Dermis blood vessel endothelial cell (primary cell): ENCODE data around the gene PIH1D1. TPM values are rescaled to one million over a fixed set of nuclear protein-coding genes. Genes with fewer than 3 reads are reported as not detected.

Experiments used
- DNase-seq: peaks from one replicate; pipeline ENCODE4 v3.0.0; 2010
- total RNA-seq: library from RNA; depleted of rRNA; stranded (reverse); fragments of >200 nt; gene quantifications from 2 replicates; pipeline ENCODE4 v1.2.3, GENCODE V29; 2014

PIH1D1 gene
- total RNA-seq, 1 donor from 2014 or later = 169 TPM

DNA sequence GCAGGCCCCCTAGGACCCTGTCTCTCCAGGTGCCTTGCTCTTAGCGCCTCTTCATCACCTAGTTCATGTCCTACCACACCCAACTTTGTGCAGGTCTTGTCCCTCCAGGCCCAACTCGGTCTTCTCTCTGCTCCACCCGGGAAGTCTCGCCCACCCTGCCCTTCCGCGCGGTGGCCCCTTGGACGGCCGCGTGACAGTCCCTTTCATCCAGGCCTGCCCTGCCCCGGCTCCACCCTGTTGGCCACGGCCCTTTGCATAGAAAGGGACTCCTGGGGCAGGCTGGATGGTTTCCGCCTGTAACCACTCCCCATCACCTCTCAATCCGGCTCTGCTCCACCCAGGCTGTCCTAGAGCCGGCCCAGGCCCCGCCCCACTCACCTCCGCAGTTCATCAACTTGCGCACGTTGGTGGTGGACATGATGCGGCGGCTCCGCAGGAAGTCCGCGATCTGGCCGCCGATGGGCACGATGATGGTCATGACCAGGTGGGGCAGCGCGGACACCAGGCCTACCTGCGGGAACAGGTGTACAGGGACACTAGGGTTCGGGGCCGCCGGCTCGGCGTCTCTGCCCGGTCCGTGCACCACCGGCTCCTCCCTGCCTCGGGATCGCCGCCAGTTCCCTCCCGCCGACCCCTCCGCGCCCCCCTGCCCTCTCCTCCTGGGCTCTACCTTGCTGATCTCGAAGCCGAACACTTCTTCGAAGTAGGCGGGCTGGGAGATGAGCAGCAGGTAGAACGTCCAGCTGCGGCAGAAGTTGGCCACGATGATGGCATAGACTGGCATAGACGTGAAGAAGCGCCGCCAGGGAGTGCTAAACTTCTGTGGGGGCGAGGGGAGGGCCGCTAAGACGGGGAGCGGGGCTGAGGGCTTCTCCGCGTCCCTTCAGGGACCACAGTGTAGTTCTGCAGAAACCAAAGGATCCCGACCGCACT, 19.2 kb downstream of the PIH1D1 start:
- no peak for DNase-seq

DNA sequence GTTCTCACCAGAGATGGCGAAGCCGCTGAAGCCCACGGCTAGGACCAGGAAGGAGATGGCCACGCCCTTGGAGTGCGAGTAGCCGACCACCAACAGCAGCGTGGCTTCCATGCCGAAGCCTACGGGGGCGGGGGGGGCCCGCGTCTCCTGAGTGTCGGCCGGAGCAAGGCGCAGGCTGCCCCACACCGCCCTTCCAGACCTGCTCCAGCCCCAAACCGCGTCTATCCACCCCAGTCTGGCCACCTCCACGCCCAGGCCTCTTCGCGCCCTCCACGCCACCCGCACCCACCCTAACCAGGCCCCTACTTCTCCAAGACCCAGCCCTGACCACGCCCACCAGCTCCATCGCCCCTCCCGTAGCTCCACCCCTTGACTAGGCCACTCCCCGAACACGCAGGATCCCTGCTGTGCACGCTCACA, 20.3 kb downstream of the PIH1D1 start:
- DNase-seq = no peak

DNA sequence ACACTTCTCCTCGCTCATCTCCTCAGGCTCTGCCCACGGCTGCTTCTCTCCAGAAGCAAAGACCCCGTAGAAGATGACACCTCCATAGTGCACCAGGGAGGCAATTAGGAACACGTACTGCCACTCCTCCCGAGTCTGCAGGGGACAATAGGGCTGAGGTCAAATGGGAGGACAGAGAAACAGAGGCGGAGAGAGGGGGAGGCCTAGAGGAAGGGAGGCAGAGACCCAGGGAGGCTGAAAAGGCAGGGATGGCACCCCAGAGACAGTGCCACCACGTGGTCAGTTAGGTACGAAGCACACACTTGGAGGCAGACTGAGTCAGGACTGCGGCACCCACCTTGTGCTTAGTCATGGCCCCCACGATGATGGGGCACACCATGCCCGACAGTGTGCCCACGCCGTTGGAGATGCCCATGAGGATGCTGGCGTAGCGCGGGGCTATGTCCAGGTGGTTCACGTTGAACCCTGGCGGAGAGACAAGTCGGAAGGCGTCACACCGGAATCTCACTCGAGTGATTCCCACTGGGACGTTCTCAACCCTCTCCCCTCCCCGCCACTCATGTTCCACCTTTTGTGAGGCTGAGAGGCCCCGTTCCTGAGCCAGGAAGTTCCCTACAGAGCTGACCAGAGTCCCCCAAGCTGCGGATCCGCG, 20.8 kb downstream of the PIH1D1 start:
- peak; percentile 28 for DNase-seq

DNA sequence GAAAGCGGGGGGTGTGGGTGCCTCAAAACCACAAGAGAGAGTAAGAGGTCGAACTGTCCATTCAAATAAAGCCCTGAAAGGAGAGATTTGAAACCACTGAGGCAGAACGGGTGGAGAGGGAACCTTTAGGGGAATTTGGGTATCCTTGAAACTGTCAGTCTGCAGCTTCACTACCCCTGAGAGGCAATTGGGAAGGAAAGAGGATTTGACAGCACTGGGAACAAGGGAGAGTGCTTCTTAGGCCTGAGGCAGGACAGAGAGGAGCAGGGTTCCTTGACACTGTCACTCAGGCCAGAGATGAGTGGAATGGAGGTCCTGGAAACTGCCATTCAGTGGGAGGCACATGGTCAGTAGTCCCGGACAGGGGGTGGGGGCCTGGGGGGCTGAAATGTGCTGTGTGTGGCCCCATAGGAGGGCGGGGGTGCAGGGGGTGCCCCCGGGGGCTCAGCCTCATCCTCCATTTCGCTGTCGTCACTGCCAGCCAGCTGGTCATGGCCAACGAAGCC, 21.4 kb downstream of the PIH1D1 start:
- DNase-seq = no peak

DNA sequence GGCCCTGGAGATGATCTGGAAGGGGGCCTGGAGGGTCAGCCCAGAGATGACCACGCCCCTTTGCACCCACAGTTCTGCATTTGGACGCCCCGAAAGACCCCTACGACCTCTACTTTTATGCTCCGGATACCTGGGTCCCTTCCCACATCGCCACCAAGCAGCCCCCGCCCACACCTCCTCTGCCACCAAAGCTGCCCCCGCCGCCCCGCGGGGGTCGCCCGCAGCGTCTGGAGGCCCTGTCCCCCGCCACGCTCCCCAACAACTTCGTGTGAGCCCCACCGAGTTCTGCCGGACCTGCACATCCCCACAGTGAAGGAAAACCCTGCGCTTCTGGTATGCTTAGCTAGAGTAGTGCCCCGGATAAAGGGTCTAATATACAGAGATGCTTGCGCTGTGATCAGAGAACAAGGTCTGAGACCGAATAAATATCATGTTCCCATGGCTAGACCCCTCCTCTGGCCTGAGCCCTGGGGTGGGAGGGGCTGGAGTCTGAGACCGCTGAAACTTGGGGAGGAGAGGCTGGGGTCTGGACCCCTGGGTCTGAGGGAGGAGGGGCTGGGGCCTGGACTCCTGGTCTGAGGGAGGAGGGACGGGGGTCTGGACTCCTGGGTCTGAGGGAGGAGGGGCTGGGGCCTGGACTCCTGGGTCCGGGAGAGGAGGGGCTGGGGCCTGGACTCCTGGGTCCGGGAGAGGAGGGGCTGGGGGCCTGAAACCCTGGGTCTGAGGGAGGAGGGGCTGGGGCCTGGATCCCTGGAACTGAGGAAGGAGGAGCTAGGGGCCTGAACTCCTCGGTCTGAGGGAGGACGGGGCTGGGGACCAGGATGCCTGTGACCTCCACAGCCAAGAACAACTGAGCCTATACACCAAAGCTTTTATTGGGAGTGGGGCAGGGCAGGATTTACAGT, 22.8 kb downstream of the PIH1D1 start:
- DNase-seq = no peak

DNA sequence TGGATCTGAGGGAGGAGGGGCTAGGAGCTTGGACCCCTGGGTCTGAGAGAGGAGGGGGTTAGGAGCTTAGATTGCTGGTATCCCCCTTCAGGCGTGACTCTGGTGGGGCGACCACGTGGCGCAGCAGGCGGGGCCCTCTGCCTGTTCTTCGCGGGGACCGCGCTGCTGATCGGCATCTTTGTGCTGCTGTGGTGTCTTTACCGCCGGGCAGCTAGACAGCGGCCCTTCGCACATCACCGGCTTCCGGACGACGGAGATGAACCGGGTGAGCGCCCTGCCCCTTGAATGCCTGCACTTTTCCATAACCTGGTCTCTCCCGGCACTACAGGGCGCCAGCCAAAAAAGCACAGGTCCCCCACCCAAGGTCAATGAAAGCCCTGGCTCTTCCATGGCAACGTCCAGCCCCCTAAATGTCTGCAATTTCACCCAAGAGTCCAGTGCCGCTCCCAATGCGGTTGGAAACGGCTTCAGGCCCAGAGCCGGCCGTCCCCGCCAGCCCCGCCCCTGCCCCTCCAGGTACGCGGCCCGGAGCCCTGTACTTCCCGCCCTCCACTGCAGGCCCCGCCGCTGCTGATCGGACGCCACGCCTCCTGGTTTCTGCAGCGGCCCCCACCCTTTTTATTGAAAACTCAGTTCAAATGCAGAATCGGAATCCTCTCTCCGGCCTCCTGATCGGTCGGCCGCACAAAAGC, 23.6 kb downstream of the PIH1D1 start:
- DNase-seq = no peak

DNA sequence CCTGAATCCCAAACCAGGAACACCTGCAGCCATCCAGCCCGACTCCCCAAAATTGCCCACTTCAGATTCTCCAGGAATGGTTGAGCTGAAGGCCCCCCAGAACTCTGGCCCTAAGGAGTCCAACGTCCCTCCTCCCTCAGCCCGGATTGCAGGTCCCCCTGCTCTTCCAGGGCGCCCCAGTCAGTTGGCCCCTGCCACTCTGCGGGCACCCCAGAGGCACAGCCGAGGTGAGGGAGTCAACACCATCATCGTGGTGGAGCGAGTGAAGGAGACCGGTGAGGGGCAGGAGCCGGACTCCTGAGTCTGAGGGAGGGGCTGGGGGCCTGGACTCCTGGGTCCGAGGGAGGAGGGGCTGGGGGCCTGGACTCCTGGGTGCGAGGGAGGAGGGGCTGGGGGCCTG, 24.3 kb downstream of the PIH1D1 start:
- DNase-seq = no peak

DNA sequence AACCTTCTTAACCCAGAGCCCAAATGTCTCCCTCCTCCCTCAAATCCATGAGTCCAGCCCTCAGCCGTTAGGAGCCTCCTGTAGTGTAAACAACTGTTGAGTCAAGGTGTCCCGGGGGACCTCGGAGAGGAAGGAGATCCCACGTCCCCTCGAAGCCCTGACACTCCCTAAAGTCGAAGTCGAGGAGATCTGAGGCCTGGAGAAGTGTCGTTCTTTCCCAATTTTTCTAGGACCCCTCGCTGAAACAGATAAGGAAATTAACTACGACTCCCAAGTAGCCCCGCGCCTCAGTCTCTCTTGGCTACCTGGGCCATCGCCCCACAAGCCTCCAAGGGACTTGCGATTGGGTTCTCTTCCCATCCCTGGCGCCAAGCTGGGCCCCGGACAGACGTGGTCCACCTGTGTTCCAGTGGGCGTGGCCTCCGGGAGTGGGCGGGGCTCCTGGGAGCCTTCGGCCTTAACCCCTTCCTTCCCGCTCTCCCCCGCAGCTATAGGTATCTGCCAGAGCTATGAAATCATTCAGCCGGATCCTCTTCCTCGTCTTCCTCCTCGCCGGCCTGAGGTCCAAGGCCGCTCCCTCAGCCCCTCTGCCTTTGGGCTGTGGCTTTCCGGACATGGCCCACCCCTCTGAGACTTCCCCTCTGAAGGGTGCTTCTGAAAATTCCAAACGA, 25.6 kb downstream of the PIH1D1 start:
- no peak for DNase-seq

DNA sequence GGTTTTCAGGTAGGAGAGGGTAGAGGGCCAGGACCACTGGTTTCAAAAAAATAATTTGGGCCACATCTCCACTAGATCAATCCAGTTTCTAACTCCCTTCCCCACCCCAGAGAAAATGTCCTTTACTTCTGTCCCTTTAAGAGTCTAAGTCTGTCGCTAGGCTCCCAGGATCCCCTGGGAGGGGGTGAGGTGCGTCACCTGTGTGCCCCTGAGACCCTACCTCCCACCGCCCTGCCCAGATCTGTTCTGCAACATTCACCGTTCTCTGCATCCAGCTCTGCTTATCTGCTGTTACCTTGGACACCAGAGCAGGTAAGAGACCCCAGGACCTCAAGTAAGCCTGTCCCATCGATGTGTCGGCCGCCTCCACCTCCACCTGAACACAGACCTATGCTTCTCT, 26.4 kb downstream of the PIH1D1 start, which contains the start of gene GFY:
TSS of gene GFY (plus strand) at position 211 of the 400 bp plus-strand sequence. CDS start 1,043 bp downstream, outside the sequence.
- DNase-seq = no peak

DNA sequence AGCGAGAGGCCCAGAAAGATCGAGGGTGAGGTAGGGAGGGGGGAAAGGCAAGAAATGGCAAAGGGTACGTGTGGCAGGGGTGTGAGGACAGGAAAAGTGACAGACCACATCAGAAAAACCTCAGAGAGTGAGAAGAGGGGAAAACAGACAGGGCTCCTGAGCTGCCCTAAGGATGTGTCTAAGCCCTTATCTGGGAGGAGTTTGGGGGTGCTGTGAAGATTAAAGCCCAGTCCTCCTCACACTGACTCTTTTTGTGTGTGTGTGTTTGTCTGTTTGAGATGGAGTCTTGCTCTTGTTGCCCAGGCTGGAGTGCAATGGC, 27.7 kb downstream of the PIH1D1 start:
- DNase-seq = no peak

DNA sequence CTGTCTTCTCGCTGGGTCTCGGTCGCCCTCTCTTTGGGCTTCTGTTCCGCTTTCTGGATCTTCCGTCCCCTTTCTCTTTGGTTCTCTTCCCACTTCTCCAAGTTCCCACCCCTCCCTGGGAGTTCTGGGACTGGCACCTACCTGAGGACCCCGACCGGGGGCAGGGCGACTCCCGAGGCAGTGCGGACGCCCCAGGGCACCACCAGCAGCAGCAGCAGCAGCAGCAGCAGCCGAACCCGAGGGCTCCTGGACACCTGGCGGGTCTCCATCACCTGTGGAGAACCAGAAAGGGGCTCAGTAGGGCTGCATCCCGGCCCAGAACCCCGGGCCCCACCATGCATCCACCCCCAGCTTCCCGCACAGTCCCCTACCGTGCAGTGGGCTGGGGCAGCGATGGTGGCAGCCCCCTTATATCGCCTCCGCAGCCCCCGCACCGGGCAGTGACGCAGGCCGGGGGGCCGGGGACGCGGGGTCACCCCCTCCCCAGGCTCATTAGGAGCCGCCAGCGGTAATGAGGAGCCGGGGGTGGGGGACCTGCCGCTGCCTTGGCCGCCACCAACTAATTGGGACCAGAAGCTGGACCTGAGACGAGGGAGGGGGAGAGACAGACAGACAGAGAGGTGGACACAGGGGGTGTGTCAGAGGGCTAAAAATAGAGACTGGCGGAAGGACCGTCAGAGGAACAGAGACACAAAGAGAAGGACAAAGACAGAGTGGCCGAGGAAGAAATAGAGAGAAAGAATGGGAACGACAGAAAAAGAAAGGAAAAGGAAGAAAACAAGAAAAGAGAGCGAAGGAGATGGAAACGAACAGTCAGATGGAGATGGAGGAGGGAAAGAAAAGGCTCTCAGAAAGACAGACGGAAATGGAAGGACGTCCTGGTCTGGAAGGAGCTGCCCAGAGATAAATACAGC, 28.3 kb downstream of the PIH1D1 start, which contains the start of gene PTH2:
TSS of gene PTH2 (minus strand) at position 371 of the 914 bp plus-strand sequence. CDS start at position 269, 102 bp downstream.
- DNase-seq = no peak

DNA sequence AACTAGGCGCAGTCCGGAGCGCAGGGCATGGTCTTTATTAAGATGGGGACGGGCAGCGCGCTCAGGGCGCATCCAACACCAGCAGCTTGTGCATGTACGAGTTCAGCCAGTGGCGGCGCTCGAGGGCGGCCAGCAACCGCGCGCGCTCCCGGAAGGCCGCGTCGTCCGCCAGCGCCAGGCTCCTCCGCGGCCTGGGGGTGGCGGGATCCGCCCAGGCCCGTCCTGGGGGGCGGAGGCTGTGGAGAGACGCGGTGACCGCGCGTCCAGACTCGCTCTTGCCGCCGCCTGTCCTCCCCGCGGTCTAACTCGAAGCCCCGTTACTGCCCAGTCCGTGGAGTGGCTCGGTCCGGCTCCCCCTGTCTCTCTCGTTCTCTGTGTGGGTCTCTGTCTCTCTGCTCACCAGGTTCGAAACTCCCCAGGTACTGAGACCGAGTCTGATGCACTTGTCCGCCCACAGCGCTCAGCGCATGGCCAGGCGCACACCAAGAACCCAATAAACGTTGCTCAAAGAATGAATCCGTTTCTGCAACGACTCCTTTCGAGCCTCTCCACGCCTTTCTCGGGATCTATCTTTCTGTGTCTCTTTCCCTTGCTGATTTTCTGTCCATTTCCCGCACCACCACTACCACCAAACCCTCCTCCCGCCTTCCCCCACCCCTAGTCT, 29.1 kb downstream of the PIH1D1 start:
- DNase-seq = peak; percentile 56

DNA sequence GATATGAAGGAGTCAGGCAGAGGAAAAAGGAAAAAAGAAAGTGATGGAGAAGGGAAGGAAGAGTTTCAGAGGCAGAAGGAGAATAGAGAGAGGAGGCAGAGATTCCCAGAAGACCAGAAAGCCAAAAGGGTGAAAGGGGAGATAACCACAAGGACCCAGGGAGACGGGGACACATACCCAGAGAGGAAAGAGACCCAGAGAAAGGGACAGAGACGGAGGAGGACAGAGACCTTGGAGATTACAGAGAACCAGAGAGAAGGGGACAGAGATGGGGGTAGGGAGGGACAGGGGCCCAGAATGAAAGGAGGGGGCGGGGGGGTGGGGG, 29.8 kb downstream of the PIH1D1 start:
- DNase-seq = no peak

DNA sequence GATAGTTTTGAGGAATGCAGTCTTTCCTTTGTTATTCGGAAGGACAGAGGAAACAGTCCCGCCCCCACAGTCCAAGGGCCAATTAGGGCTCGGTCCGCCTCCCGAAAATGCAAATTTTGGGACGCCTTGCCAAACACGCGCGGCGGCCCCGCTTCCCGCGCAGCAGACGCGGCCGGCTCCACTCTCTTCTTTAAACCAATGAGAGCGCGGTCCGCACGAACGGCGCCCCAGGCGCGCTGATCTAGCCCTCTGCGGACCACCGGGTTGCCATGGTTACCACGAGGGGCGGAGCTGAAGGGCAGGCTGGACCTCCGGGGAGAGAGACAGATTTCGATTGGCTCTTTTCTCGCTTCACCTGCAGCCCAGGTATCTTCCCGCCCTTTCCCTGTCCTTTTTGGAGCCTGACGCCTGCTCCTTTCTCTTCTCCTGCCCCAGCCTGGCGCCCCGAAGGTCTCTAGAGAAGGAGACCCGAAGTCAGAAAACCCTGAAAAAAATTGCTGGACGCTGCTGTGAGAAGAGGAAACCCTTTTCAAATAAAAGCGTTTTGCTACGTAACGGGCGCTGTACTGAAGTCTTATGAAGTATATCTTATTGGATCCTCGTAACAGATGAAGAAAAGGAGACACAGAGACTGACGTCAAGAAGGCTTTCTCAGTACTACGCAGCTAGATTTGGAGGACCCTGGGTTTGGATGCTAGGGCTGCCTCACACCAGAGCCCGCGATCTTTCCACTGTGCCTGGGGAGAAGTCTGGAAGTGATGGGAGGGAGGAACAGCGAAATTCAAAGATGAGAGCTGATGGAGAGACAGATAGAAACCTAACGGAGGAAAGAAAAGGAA, 30.4 kb downstream of the PIH1D1 start:
- peak; percentile 60 for DNase-seq

DNA sequence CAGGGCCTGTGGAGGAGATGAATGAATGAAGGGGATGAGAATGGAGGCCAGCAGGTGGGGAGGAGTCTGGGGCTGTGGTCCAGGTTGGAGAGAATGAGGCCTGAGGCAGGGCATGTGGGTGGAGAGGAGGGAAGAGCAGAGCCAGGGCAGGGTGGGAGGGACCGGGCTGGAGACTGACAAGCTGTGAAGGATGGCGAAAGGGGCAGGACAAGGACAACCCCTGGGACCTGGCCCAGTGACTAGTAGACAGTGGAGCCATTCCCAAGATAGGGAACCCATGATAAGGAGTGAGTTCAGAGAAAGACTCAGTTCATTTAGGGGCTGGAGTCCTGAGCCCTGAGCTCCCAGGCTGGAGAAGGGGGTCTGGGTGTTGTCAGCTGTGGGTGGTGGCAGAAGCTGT, 31.4 kb downstream of the PIH1D1 start:
- DNase-seq = no peak

DNA sequence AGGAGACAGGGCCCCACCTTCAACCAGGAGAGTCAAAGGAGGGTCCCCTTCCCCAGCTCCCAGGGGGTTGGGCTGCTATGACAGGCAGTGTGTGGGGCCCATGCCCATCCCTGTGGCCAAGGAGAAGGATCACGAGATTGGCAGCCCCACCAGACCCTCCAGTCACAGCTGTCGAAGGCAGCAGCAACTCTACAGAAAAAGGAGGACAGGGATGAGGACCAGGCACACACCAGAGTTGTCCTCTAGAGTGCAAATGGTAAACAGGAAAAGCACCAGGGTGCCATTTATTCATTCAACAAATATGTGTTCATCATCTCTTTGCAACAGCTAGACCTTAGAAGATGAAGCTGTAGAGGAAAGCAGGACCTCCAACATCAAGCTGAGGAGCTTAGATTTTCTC, 32.4 kb downstream of the PIH1D1 start:
- no peak for DNase-seq

DNA sequence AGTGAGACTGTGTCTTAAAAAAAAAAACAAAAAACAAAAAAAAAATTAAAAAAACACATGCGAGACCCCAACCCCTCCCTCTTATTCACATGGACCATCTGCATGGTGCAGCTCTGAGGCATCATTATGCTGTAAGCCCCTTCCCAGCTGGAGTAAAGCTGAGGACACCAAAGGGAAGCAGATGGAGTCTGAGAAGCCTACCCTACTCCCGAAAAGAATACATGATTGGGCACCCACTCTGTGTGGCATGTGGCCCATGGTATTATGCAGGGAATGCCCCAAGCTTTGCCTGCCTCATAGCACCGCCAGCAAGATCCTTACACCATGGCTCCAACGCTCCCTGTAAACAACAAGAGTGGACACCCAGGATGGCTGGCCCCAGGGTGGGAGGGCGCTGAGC, 33.1 kb downstream of the PIH1D1 start:
- DNase-seq = no peak

DNA sequence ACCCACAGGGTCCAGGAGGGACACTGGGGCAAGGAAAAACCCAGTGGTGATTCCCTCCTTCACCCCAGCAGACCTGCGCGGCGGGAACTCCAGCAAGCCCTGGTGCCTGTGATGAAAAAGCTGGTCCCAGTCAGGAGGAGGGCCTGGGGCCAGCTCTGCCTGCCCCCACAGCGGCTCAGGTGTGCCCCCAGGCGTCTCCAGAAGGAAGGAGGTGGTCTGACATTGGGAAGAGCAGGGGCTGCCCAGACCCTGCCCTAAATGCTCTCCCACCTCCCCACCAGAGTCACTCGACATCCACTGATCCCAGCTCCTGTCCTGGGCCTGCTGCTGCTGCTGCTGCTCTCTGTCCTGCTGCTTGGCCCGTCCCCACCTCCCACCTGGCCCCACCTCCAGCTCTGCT, 34.5 kb downstream of the PIH1D1 start:
- no peak for DNase-seq

DNA sequence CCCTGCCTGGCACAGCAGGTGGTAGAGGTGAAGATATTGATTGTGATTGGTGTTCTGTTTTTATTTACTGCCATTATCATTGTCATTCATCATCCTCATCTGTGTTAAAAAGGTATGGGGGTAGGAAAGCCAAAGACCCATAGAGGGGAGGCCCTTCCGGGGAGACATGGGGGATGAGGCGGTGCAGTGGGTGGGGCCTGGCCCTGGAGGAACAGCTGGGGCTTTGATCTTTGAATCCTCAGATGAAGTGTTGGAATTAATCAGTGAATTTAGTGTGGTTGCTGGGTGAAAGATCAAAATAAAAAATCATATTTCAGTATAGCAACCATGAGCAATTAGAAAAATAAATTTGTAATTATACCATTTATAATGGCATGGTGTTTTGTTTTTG, 35.8 kb downstream of the PIH1D1 start:
- no peak for DNase-seq
